GM18909 (cell line): Measurements from ENCODE around the gene NT5C2.

Source experiments
- ATAC-seq: cut with Tn5 transposase; IDR thresholded peaks from one replicate; pipeline ENCODE4 v1.9.1; 2021; ENCODE audit warnings: mild to moderate bottlenecking; ENCODE audit not compliant: unreplicated experiment, poor library complexity

Gene NT5C2

DNA sequence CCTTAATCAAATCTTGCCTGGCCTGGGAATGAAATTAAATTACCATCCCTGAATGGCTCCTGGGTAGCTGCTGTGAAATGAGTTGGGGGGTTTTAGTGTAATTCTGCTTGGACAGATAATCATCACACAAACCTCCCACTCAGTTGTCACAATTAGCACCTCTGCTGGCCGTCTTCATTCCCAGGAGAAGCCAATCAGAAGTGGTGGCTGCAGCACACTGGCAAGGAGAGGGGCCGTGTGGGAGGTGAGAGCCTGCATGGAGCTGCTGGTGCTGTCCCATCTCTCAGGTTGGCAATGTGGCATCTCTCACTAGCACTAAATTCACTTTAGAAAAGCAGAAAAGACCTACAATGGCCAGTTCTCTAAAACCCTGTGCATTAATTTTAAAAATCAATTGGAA is 92.5 kb downstream of the NT5C2 start:
- ATAC-seq = no peak

DNA sequence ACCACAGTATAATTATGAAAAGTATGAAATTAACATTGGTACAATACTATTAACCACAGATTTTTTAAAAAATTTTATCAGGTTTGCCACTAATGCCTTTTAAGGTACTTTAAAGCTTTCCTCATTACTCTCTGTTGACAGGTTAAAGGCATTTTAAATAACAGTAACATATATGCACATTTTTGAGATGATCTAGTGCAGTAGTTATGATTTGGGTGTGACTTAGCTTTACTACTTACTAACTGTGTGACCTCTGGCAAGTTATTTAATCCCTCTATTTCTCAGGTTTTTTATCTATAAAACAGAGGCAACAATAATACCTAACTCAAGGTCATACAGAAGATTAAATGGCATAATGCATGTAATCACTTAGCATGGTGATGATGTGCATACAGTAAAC is 94.8 kb downstream of the NT5C2 start:
- no peak for ATAC-seq

DNA sequence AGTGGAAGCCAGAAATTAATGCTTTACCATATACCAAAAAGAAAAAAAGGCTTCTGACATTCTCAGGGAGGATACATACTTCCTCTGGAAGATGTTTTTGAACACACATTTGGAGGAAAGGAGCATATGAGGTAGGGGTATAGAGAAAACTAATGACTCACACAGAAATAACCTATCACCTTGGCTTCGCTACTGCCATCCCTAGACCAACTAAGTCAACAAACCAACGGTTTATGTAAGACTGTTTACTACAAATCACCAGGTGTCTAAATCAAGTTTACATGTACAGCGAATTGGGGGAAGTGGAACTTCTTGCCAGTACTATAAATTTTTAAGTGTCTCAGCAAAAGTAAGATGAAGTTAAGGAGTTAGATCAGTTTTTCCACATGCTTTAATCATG is 96.9 kb downstream of the NT5C2 start:
- no peak for ATAC-seq

DNA sequence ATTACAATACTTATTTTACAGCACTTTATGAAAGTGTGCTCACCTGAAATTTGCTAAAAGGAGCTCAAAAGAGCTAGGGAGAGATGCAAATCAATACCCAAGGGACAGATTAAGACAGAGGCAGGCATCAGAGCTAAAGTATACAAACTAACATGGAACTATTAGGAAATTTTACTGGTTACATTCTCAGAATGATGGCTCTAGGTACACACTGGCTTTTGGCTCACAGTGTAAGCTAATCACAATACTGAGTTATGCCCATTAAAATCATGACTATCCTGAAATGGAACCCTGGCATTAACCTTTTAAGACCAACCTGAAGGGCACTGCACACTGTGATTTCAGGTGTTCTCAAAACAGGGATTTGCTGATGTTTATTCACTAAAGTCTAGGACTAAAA is 98.1 kb downstream of the NT5C2 start:
- no peak for ATAC-seq

DNA sequence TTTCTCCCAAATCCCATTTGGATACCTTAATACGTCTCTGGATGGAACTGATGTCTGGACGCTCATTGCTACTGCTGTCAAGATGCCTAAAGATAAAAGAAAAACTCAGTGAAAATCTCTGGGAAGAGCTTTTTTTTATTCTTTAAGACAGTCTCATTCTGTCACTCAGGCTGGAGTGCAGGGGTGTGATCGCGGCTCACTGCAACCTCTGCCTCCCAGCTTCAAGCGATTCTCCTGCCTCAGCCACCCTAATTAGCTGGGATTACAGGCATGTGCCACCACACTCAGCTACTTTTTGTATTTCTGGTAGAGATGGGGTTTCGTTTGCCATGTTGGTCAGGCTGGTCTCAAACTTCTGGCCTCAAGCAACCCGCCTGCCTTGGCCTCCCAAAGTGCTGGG is 102.2 kb downstream of the NT5C2 start:
- no peak for ATAC-seq

DNA sequence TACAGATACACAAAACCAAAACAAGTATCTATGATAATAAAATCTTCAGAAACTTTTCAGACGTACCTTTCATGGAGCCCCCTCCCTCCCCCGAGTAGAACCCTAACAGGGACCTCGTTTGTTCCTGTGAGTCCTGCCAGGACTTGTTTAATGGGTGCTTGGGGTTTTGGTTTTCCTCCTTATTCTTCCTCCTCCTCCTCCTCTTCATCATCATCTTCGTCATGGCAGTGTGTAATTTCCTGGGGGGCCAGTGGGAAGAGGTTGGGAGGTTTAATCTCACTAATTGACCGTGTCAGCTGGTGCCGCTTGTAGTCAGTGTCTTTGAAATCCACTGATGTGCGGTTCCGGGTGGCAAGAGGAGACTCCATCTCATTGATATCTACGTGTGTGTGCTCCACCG is 103.6 kb downstream of the NT5C2 start:
- ATAC-seq = no peak

DNA sequence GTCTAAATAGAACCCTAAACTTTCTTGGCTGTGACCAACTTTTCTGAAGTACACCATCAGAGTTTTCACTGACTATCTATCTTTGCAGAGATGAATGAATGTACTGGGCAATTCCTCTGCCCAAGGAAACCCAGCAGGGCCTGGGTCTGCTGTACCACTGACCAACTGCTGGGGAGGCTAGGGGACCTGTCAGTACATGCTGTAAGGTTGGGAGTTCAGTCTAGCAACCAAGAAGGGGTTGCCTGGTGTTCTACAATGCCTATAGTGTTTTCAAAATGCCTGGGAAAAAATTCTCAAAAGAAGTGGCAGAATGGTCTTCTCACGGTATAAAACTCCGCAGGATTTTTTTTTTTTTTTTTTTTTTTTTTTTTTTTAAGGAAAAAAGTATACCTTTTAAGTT is 106.3 kb downstream of the NT5C2 start:
- ATAC-seq = no peak

DNA sequence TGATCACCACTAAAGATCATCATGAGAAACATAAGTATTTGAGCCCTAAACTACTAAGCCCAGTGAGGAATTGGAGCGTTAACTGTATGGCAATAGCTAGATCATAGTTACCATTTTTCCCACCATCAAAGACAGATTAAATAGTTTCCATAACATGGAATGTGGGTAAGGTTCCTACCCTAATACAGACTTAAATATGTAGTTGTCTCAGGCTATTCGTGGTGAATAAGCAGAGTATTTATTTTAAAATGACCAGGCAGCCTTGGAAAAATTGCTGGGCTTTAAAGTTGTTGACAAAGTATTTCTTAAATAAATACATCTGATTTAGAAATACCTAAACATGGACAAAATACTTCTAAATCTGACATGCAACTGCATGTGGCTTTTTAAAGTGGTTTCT is 106.8 kb downstream of the NT5C2 start:
- no peak for ATAC-seq

DNA sequence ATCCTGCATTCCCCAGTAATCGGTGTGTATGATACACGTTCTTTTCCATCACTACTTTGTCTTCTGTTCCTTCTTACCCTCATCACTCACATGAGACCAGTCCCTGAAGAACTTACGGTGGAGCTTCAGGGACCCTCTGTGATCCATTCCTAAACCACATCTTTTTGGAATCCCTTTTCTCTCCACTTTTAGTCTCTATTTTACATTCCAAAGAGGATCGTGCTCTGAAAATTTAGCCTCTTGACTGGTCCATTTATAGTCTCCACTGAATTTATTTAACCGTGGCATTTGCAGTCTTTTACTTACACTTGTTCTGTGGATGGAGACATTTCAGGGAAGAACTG is 109.1 kb downstream of the NT5C2 start:
- ATAC-seq = no peak

DNA sequence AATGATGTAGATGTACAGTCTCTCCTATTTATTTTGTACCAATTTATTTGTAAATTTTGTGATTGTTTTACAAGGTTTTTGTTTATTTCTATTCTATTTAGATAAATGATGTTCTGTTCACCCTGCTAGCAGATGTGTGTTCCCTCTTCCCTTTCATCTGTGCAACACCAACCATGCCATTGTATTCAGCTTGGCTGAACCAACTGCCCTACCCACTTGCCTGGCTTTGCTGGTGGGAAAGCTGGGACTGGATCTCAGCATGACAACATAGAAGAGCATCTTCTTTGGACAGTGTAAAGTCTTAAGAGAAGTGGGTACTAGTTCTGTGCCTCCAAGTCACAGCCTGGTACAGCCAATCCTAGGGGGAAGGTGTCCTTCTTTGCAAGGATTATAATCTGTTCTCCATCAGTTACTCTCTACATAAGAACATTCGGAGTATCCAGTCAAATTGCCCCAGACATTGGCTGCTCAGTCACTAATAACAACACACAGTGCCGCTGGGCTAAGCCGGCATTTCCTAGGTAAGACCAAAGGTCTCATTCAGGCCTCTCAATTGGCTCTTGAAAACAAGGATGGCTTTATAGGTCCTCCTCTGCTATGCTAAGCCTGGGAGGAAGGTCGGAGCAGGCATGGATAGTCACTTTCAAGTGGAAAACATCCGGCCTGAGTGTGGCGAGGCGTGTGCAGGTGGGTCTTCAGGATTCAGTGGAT is 109.7 kb downstream of the NT5C2 start:
- ATAC-seq = no peak

DNA sequence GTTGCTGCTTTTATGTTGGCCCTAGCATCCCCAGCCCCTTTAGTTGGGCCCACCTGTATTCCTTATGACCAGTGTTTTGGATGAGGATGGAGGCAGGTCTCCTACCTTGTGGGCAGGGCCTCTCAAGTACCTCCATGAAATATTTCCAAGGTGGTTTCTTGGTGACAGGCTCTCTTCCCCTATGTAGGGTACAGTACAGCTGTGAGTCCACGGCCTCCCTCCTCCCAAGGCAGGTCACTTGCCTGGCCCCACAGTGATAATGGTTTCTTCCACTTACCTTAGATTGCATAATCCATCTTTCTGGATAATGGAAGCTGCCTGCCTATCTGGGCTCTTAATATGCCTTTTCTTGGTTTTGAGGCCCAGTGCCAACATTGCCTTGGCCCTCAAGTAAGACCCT is 110.4 kb downstream of the NT5C2 start:
- ATAC-seq = no peak

DNA sequence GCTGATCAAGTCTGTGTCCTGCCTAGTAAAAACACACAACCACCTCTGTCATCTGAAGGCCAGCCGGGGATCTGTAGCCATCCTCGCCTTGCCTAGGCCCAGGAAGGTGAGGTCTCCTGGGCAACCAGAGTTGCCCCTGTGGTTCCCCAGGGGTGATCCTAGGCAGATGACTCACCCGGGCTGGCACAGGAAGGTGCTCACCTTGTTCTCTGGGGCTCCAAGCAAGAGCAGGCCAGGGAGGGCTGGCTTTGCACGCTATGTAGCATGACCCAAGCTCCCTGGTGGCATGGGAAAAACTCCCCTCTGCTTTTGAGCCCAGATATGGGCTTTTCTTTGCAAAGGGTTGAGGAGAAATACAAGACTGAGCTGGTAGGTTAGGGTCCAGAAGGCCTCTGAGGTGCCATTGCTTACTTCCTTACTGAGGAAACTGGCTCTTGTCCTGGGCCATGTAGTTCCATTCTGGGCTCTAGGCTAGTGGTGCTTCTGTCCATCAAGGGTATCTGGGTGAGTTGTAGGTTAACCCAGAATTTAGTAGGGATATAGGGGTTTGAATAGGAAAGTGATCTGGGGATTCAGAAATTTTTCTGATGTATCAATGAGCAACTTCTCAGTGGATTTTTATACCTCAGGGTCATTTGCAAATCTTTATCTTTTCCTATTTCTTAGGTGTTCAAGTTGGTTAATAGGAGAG is 112.0 kb downstream of the NT5C2 start:
- no peak for ATAC-seq

DNA sequence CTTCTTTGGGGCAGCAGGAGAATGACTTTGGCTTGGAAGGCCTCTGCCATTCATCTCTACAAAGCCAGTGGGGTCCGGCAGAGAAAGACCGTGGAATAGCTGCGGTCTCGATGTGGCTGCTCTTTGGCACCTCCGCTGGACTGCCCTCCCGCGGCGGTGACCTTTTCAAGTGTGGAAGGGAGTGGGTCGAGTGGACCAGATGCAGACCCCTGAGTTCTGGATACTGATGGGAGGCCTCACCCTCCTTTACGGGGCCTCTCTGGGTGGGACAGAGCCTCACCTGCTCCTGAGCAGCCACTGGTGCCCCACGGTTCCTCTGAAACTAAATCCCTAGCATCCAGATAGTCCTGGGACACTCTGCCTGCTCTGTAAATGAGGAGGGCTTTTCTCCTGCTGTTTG is 113.1 kb downstream of the NT5C2 start:
- no peak for ATAC-seq

DNA sequence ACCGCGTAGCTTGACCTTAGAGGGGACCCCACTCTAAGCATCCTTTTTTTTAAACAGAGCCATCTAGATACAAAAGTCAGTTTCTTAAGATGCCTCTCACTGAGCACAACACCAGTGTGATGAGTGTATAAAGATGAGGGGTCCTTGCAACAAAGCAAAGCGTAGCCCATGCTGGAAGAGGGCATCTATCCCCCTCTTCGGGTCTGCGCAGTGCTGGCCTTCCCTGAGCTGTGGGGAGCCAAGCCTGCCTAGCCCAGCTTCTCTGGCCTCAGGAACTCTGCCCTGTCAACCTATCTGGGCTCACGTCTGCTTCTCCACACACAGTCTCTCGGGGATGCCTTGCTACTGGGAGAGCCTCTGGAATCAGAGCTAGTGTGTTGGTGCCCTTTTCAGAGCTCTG is 114.0 kb downstream of the NT5C2 start:
- ATAC-seq = no peak

DNA sequence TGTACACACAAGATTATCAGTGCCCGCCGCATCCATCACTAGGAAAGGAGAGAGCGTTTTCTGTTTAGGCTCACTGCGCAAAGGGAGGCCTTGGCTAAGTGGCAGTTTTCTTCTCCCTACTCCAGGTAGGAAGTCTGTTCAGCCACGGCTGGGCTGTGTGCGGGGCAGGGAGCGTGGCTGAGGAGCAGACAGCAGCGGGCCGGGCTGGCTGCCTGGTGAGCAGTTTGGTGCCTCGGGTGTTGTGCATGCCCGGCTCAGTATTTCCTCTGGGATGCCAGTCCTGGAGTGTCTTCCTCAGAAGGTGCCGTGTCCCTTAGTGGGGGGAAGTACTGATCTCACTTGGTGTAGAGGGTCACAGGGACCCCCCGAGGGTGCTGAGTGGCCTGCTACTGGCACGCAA is 114.4 kb downstream of the NT5C2 start:
- ATAC-seq = no peak

DNA sequence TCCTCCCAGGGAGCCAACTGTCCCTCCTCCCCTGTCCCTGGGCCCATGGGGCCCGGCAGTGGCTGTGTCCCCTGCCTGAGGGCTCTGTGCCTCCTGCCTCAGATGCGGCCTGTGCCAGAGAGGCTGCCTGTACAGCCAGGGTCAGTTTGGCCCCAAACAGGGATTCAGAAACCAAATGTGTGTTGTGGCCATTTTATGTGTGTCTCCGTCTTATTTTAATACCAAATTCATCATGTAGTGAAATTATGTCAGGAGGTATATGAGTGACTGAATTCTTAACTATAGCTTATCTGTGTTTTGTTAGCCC is 114.8 kb downstream of the NT5C2 start:
- no peak for ATAC-seq

DNA sequence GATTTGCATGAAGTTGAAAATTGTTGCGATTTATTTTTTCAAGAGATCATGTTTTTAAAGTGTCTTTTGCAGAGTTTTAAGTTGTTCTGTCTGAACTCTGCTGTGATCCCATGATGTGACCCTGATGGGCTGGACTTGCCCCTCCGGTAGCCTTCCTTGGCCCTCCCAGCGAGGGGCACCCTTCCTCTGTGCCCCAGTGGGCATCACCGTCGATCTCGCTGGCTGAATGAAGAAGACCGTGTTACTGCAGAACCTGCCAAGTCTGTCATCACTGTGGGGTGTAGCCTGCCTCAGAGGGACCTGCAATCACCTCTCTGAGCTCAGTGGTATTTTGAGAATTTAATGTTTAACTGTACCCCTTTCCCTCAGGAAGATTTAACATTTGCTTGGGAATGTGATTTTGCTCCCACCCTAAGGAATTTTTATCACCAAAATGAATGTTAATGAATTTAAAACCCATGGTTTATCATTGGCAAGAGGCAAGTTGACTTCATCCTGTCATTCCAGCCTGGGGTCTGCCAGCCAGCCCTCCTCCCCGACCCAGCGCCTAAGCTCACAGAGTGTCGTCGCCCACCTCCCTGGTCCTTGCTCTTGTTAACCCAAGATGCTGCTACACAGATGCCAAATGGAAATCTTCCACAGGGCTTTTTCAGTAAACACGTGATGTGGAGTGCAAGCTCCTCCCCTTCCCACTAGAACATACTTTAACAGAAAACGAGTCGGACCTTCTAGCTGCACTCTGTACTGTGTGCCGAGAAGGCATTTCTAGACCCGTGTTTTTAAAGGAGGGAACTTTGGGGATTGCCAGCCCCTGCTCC is 115.4 kb downstream of the NT5C2 start:
- no peak for ATAC-seq

DNA sequence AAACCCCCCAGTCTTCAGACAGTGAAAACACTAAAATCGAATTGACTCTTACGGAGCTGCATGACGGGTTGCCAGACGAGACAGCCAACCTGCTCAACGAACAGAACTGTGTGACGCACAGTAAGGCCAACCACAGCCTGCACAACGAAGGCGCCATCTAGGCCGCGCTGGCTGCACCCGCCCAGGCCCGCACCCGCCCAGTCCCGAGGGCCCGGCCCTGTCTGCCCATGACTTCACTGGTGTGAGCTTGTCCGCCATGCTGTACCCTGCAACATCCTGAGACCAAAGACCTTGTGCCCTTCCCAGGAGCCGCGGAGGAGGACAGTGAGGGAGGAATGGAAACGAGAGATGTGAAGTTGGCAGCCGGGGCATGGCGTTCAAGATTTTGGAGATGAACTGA is 116.1 kb downstream of the NT5C2 start:
- no peak for ATAC-seq

DNA sequence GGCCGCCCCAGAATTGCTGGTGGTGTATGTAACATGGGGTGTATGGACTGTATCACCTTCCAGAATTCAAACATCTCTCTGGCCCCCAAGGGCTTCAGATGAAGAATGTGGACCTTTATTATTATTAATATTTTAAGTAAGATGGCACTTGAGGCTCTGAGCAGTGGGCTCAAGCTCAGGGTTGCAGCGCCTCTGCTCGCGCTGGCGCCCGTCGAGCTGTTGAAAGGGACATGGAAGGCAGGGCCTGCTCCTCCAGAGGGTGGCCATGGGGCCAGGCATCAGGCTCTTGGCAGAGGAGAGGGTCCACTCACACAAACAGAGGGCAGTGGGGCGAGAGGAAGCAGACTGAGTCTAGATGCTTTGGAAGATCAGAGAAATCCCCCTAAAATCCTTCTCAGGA is 120.2 kb downstream of the NT5C2 start:
- ATAC-seq = no peak

DNA sequence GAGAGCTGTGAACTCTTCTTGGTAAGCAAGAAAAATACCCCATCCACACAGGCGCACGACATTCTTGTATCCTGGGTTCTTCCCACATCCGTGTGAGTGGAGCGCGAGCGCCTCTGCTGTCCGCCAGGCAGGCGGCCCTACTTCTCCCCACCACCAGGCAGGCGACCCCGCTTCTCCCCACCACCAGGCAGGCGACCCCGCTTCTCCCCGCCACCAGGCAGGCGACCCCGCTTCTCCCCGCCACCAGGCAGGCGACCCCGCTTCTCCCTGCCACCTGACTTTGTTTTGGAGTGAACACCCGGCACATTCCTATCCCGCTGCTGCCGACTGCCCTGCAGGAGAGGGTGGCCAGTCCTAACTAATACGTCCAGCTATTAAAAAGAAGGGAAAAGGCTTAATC is 120.8 kb downstream of the NT5C2 start:
- ATAC-seq = no peak

DNA sequence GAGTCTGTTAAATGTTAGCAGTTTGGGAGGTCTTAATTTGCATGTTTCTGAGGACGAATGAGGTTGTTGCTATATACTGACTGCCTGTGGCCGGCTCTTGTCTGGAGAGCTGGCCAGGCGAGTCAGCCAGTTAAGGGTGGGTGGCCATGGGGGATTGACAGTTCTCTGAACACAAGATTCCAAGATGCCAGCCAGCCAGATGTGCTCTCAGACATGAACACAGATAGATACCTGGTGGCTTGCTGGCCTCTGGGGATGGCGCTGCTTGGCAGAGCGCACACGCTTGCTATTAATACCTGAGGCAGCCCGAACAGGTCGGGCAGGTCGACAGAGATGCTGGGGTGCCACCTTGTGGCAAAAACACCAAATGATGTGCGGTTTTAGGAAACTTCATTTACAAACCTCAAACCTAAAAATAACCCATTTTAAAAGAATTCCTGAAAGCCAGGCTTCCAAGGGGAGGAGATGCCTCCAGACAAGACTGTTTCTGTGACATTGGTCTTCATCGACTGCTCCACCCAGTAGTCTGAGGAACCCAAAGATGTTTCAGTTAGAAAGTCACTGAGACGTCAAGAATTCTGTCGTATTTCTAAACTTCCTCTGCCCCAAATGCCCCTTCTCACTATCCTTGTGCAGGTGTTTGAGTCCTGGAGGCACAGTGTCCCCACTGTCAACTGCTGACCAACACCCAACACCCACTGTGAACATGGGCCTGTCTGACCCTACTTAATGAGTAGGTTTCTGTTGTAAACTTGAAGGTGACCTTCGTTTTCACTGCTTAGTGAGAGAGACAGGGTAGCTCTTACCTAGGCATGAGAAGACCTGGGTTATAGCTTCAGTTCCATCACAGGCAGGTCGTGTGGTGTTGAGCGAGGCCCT is 123.4 kb downstream of the NT5C2 start:
- peak; percentile 74 for ATAC-seq
